ENCODE results near the gene FUT3. TPM values are rescaled to one million over a fixed set of nuclear protein-coding genes. Genes with fewer than 3 reads are reported as not detected.
A peak's percentile ranks its signal among the peaks of the same experiment; 100 is the strongest.

The FUT3 gene
- total and polyA plus RNA-seq, 2 of the 4 experiments (the other 2 are of a cell fraction) = not detected

- peak overlapping the region; percentile 97 for H3K23ac ChIP-seq (ENCODE audit: low read depth, low read length)
- peak overlapping the region; percentile 97 to 99 for H4K8ac ChIP-seq (ENCODE audit: low read depth in 2 of 2, low read length in 2 of 2)
- peak overlapping the region; percentile 81 for H3K56ac ChIP-seq (ENCODE audit: extremely low read depth, insufficient read depth, low read length)
- peak overlapping the region; percentile 58 for H3K27ac ChIP-seq (ENCODE audit: insufficient read depth, low read length)
- intact Hi-C loops (cut with micrococcal nuclease) (loop anchor here (5.0 kb wide), 1 partner anchor 64 kb away; no protein-coding TSS in a partner anchor), in situ Hi-C loops (cut with MboI; ENCODE audit: low sequenced_read_pairs) (no loop called here), dilution Hi-C loops (cut with HindIII; ENCODE audit: low sequenced_read_pairs, unreplicated experiment) (no loop called here)
- no peaks in the 10 kb centered on the region; the same call in 1 of the 2 replicates for H3K27me3 ChIP-seq (ENCODE audit: control insufficient read depth, insufficient read depth, low read length)
- DNase-seq (peak; percentile 85), ATAC-seq (ENCODE audit: low read depth) (peak; percentile 87)
- peak overlapping the region; percentile 63 for H2BK5ac ChIP-seq (ENCODE audit: low read depth, low read length, poor library complexity, severe bottlenecking)
- H3K36me3 ChIP-seq (ENCODE audit: control insufficient read depth, insufficient read depth, low read length) = no peaks in the 10 kb centered on the region
- BruUV-seq (replicated peaks) = no TSS peak
- H2BK120ac ChIP-seq (ENCODE audit: low read depth, low read length) = peak overlapping the region; percentile 60
- peaks cover 4% of the 10 kb centered on the region; the same call in 1 of the 2 replicates for H3K9me1 ChIP-seq (ENCODE audit: insufficient read depth, low read length)
- no peak overlapping the region for H2BK20ac ChIP-seq (ENCODE audit: low read depth, low read length)
- peak overlapping the region; percentile 86 for H3K4me2 ChIP-seq (ENCODE audit: low read depth, low read length)
- 1% methylated on average over 39 of the region's 91 CpGs; no CpG with 5 or more reads in 1 of the 2 experiments for WGBS, 2 experiments (ENCODE audit: extremely low coverage in 2 of 2, insufficient read length in 1 of 2)
- ChIA-PET POLR2A (ENCODE audit: unreplicated experiment) (interaction anchor here (0.5 to 1.0 kb wide), 4 partner anchors 24 to 100 kb away, joined by 3 read pairs; partner anchors contain the start of gene NDUFA11), CTCF (interaction anchor here (0.9 to 2.2 kb wide), 2 partner anchors 24 to 63 kb away, joined by 3 to 7 read pairs; no protein-coding TSS in a partner anchor)
- peak overlapping the region; percentile 97 for H3K4ac ChIP-seq (ENCODE audit: low read depth, low read length)
- H4K20me1 ChIP-seq (ENCODE audit: insufficient read depth, low read length) = no peaks in the 10 kb centered on the region
- H3K14ac ChIP-seq (replicated peaks; ENCODE audit: low read depth, low read length) = peak overlapping the region; percentile 98
- peak overlapping the region; percentile 98 for H2AK5ac ChIP-seq (ENCODE audit: low read depth, low read length)
- H3K9me3 ChIP-seq (ENCODE audit: control insufficient read depth, insufficient read depth, low read length) = no peaks in the 10 kb centered on the region
- peak overlapping the region; percentile 89 for H4K91ac ChIP-seq (ENCODE audit: insufficient read depth, low read depth, low read length)
- peak overlapping the region; percentile 97 for H2AK9ac ChIP-seq (replicated peaks; ENCODE audit: low read depth, low read length, poor library complexity)
- peaks cover 9% of the 10 kb centered on the region for H3K4me1 ChIP-seq (ENCODE audit: control insufficient read depth, insufficient read depth, low read length)
- peak overlapping the region; percentile 62 for H3K18ac ChIP-seq (ENCODE audit: low read depth, low read length)
- peak overlapping the region; percentile 59 for H3K4me3 ChIP-seq (ENCODE audit: insufficient read depth, low read depth, low read length)
- peak overlapping the region; percentile 74; the same call in 2 of the 3 replicates for H2BK15ac ChIP-seq (ENCODE audit: low read depth, low read length)
- peak overlapping the region; percentile 96 for H4K5ac ChIP-seq (ENCODE audit: low read depth, low read length)
- H3K79me1 ChIP-seq (ENCODE audit: low read depth in 1 of 2, low read length in 2 of 2) = peaks cover 0 to 6% of the 10 kb centered on the region in 2 experiments; a peak in 2 of 4 replicates
- TF ChIP-seq RCOR1 (IDR thresholded peaks at IDR 0.05; ENCODE audit: insufficient replicate concordance, low read length) (peak; percentile 10), NFE2L2 (IDR thresholded peaks at IDR 0.05; ENCODE audit: low read depth, low read length) (no peak), FOS (IDR thresholded peaks at IDR 0.05; ENCODE audit: low read depth, low read length) (peak; percentile 74), MAFK (IDR thresholded peaks at IDR 0.05; ENCODE audit: low read depth, low read length) (no peak), RFX5 (IDR thresholded peaks at IDR 0.05; ENCODE audit: low read depth, low read length) (no peak), USF2 (IDR thresholded peaks at IDR 0.05; ENCODE audit: low read depth, low read length) (no peak), ELK1 (IDR thresholded peaks at IDR 0.05; ENCODE audit: borderline replicate concordance, low read depth, low read length) (no peak), CEBPB (IDR thresholded peaks at IDR 0.05; ENCODE audit: low read depth, low read length) (peak; percentile 91), SMC3 (IDR thresholded peaks at IDR 0.05; ENCODE audit: low read depth, low read length) (no peak), CTCF (conservative IDR thresholded peaks at IDR 0.05; ENCODE audit: low read depth, low read length) (no peak), POLR2A (IDR thresholded peaks at IDR 0.05; ENCODE audit: low read depth, low read length) (peak; percentile 90), MAZ (IDR thresholded peaks at IDR 0.05; ENCODE audit: borderline replicate concordance, low read depth, low read length) (peak; percentile 25; the same call in 1 of the 2 replicates), BHLHE40 (IDR thresholded peaks at IDR 0.05; ENCODE audit: low read depth, low read length) (peak; percentile 6; the same call in 1 of the 2 replicates)
- peak overlapping the region; percentile 85 for H3K9ac ChIP-seq (ENCODE audit: low read depth, low read length)
- peak overlapping the region; percentile 97 for H2AFZ ChIP-seq (replicated peaks; ENCODE audit: low read length, poor library complexity)
Measured at GRCh38 chr19:5827891-5828660, 23.2 kb downstream of the FUT3 start.
